ENCODE measurements around the gene OPN1MW. TPM values are rescaled to one million over a fixed set of nuclear protein-coding genes. Genes with fewer than 3 reads are reported as not detected.
"Not testable (repeated sequence)": the region's sequence is repeated elsewhere in the genome, so short reads cannot be mapped to it uniquely, and the experiment has no call there.

OPN1MW gene
- total RNA-seq, 1 donor, result not detected

- TF ChIP-seq CTCF (IDR thresholded peaks at IDR 0.05; ENCODE audit: extremely low read depth, low read depth, low read length), result no peak
- Histone ChIP-seq H3K4me2 (ENCODE audit: insufficient read depth, low read length) (no peak overlapping the region), H4K20me1 (ENCODE audit: insufficient read depth, low read length) (no peaks in the 10 kb centered on the region), H2AFZ (ENCODE audit: low read length) (no peak overlapping the region), H3K36me3 (ENCODE audit: insufficient read depth, low read length) (no peaks in the 10 kb centered on the region), H3K79me2 (ENCODE audit: insufficient read depth, low read length) (no peaks in the 10 kb centered on the region), H3K4me1 (ENCODE audit: insufficient read depth, low read length) (no peaks in the 10 kb centered on the region), H3K4me3 (ENCODE audit: insufficient read depth, low read length) (no peak overlapping the region), H3K9me3 (ENCODE audit: low read depth, low read length) (no peaks in the 10 kb centered on the region), H3K27ac (ENCODE audit: low read depth, low read length) (no peak overlapping the region), H3K27me3 (ENCODE audit: insufficient read depth, low read length) (peaks cover 19% of the 10 kb centered on the region)
- no peak for DNase-seq (ENCODE audit: insufficient read length, low spot score, missing footprints)
Measured at GRCh38 chrX:154140206-154140605, 42.2 kb upstream of the OPN1MW start.

GRCh38 chrX:154140742-154141141, 41.7 kb upstream of the OPN1MW start:
- no peak for TF ChIP-seq CTCF (IDR thresholded peaks at IDR 0.05; ENCODE audit: extremely low read depth, low read depth, low read length)
- H3K4me2 ChIP-seq (ENCODE audit: insufficient read depth, low read length), result no peak overlapping the region
- no peaks in the 10 kb centered on the region for H4K20me1 ChIP-seq (ENCODE audit: insufficient read depth, low read length)
- no peaks in the 10 kb centered on the region for H3K79me2 ChIP-seq (ENCODE audit: insufficient read depth, low read length)
- peak; percentile 45 for DNase-seq (ENCODE audit: insufficient read length, low spot score, missing footprints)
- peaks cover 16% of the 10 kb centered on the region for H3K27me3 ChIP-seq (ENCODE audit: insufficient read depth, low read length)
- no peak overlapping the region for H3K4me3 ChIP-seq (ENCODE audit: insufficient read depth, low read length)
- H2AFZ ChIP-seq (ENCODE audit: low read length), result no peak overlapping the region
- no peaks in the 10 kb centered on the region for H3K36me3 ChIP-seq (ENCODE audit: insufficient read depth, low read length)
- H3K4me1 ChIP-seq (ENCODE audit: insufficient read depth, low read length), result no peaks in the 10 kb centered on the region
- no peak overlapping the region for H3K27ac ChIP-seq (ENCODE audit: low read depth, low read length)
- H3K9me3 ChIP-seq (ENCODE audit: low read depth, low read length), result no peaks in the 10 kb centered on the region

GRCh38 chrX:154142386-154142785, 40.0 kb upstream of the OPN1MW start:
- Histone ChIP-seq H2AFZ (ENCODE audit: low read length) (no peak overlapping the region), H3K4me1 (ENCODE audit: insufficient read depth, low read length) (no peaks in the 10 kb centered on the region), H3K4me3 (ENCODE audit: insufficient read depth, low read length) (no peak overlapping the region), H3K9me3 (ENCODE audit: low read depth, low read length) (no peaks in the 10 kb centered on the region), H4K20me1 (ENCODE audit: insufficient read depth, low read length) (no peaks in the 10 kb centered on the region), H3K36me3 (ENCODE audit: insufficient read depth, low read length) (no peaks in the 10 kb centered on the region), H3K27me3 (ENCODE audit: insufficient read depth, low read length) (peaks cover 11% of the 10 kb centered on the region), H3K27ac (ENCODE audit: low read depth, low read length) (no peak overlapping the region), H3K4me2 (ENCODE audit: insufficient read depth, low read length) (no peak overlapping the region), H3K79me2 (ENCODE audit: insufficient read depth, low read length) (no peaks in the 10 kb centered on the region)
- DNase-seq (ENCODE audit: insufficient read length, low spot score, missing footprints), result peak; percentile 47
- TF ChIP-seq CTCF (IDR thresholded peaks at IDR 0.05; ENCODE audit: extremely low read depth, low read depth, low read length), result no peak

DNA sequence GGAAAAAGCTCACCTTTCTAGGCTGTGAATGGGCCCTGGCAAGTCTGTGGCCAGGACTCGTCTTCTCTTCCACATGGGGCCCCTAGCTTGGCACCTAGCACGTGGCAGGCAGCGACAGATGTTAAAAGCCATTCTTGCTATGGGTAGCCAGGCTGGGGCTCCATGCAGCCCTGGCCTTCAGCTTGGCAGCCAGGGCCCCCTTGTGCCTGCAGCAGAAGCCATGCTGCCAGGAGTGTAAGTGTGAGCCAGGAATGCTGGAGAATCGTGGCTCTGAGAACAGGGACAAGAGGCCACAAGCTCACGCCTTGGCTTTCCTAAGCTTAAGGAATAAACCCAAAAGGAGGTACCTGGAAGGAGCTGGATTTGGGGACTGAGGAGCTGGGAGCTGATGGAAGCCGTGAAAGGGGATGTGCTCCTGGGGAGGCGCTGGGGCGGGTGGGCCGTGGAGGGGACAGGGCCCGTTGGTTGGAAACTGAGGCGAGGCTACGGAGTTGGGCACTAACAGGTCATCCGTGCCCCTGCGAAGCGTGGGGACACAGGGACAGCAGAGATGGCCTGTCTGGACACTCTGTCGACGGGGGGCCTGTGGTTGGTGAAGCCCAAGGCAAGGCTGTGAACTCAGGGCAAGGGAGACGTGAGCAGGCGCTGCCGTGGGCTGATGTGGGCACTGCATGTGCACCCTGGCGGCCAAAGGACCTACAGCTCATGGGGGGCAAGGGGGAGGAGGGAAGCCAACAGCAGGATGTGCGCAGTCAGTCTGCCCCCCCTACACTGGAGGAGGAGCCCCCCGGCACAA, 39.2 kb upstream of the OPN1MW start:
- DNase-seq (ENCODE audit: insufficient read length, low spot score, missing footprints), result peak; percentile 68
- H3K36me3 ChIP-seq (ENCODE audit: insufficient read depth, low read length), result no peaks in the 10 kb centered on the region
- no peak for TF ChIP-seq CTCF (IDR thresholded peaks at IDR 0.05; ENCODE audit: extremely low read depth, low read depth, low read length)
- H3K9me3 ChIP-seq (ENCODE audit: low read depth, low read length), result no peaks in the 10 kb centered on the region
- H2AFZ ChIP-seq (ENCODE audit: low read length), result no peak overlapping the region
- H3K27me3 ChIP-seq (ENCODE audit: insufficient read depth, low read length), result peaks cover 11% of the 10 kb centered on the region
- H3K4me3 ChIP-seq (ENCODE audit: insufficient read depth, low read length), result no peak overlapping the region
- no peaks in the 10 kb centered on the region for H3K79me2 ChIP-seq (ENCODE audit: insufficient read depth, low read length)
- no peaks in the 10 kb centered on the region for H4K20me1 ChIP-seq (ENCODE audit: insufficient read depth, low read length)
- H3K27ac ChIP-seq (ENCODE audit: low read depth, low read length), result no peak overlapping the region
- no peak overlapping the region for H3K4me2 ChIP-seq (ENCODE audit: insufficient read depth, low read length)
- no peaks in the 10 kb centered on the region for H3K4me1 ChIP-seq (ENCODE audit: insufficient read depth, low read length)

DNA sequence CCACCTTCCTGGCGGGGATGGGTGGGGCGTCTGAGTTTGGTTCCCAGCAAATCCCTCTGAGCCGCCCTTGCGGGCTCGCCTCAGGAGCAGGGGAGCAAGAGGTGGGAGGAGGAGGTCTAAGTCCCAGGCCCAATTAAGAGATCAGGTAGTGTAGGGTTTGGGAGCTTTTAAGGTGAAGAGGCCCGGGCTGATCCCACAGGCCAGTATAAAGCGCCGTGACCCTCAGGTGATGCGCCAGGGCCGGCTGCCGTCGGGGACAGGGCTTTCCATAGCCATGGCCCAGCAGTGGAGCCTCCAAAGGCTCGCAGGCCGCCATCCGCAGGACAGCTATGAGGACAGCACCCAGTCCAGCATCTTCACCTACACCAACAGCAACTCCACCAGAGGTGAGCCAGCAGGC, 38.4 kb upstream of the OPN1MW start, which contains the start of gene OPN1LW:
OPN1LW (plus strand) TSS at position 234 of the 400 bp plus-strand sequence; CDS start at position 275, 41 bp downstream.
- not testable (repeated sequence) for H3K9me3 ChIP-seq (ENCODE audit: low read depth, low read length); H3K36me3 ChIP-seq (ENCODE audit: insufficient read depth, low read length); H3K4me2 ChIP-seq (ENCODE audit: insufficient read depth, low read length); H3K4me3 ChIP-seq (ENCODE audit: insufficient read depth, low read length); H2AFZ ChIP-seq (ENCODE audit: low read length); H3K79me2 ChIP-seq (ENCODE audit: insufficient read depth, low read length); H3K27ac ChIP-seq (ENCODE audit: low read depth, low read length); H3K4me1 ChIP-seq (ENCODE audit: insufficient read depth, low read length); H3K27me3 ChIP-seq (ENCODE audit: insufficient read depth, low read length); H4K20me1 ChIP-seq (ENCODE audit: insufficient read depth, low read length); DNase-seq (ENCODE audit: insufficient read length, low spot score, missing footprints)

DNA sequence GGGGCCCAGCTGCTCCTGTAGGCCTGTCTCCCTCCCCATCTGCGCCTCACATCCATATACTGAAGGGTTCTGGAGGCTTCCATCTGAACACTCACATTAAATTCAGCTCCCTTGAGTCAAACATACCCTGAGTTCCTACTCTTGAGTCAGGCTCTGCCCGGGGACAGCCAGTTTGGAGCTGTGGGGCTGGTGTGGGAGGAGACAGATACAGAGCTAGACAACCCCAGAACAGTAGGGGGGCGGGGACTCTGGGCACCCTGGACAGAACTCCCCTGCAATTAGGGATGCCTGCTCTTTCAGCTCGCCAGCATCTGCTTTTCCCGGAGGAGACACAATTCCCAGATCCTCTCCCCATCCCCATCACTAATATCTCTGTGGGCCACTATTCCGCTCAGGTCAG, 31.4 kb upstream of the OPN1MW start:
- H3K4me1 ChIP-seq (ENCODE audit: insufficient read depth, low read length); H4K20me1 ChIP-seq (ENCODE audit: insufficient read depth, low read length); H3K4me2 ChIP-seq (ENCODE audit: insufficient read depth, low read length); H2AFZ ChIP-seq (ENCODE audit: low read length); H3K9me3 ChIP-seq (ENCODE audit: low read depth, low read length); DNase-seq (ENCODE audit: insufficient read length, low spot score, missing footprints); H3K27ac ChIP-seq (ENCODE audit: low read depth, low read length); H3K36me3 ChIP-seq (ENCODE audit: insufficient read depth, low read length); H3K79me2 ChIP-seq (ENCODE audit: insufficient read depth, low read length); H3K4me3 ChIP-seq (ENCODE audit: insufficient read depth, low read length); H3K27me3 ChIP-seq (ENCODE audit: insufficient read depth, low read length): not testable (repeated sequence)
